ENCODE data around the gene ZSCAN20.

The ZSCAN20 gene

GRCh38 chr1:33443705-33444180 lies 28.7 kb upstream of the ZSCAN20 start:
- Histone ChIP-seq H3K9ac (ENCODE audit: low read length) (no peak overlapping the region), H3K27ac (ENCODE audit: low read depth, low read length) (no peak overlapping the region), H3K9me3 (ENCODE audit: insufficient read depth, low read length) (no peaks in the 10 kb centered on the region), H3K4me2 (ENCODE audit: low read depth, low read length, poor library complexity, severe bottlenecking) (no peak overlapping the region), H3K27me3 (ENCODE audit: low read length) (no peaks in the 10 kb centered on the region), H3K36me3 (ENCODE audit: low read length) (no peaks in the 10 kb centered on the region), H2AFZ (ENCODE audit: low read depth, low read length, severe bottlenecking) (no peak overlapping the region), H3K79me2 (ENCODE audit: insufficient read depth, low read length) (no peaks in the 10 kb centered on the region), H3K9me2 (replicated peaks; ENCODE audit: insufficient read depth, low read length) (no peaks in the 10 kb centered on the region), H4K20me1 (ENCODE audit: low read depth, low read length) (no peaks in the 10 kb centered on the region), H3K4me3 (ENCODE audit: insufficient read depth, low read length, poor library complexity, severe bottlenecking) (no peak overlapping the region), H3F3A (ENCODE audit: insufficient read depth) (no peaks in the 10 kb centered on the region)
- no peak for TF ChIP-seq EZH2phosphoT487 (conservative IDR thresholded peaks at IDR 0.05; ENCODE audit: low read length)
- TF ChIP-seq CTCF (IDR thresholded peaks at IDR 0.05; ENCODE audit: insufficient read depth, low read length, poor library complexity, severe bottlenecking), result no peak

GRCh38 chr1:33445108-33445507 lies 27.3 kb upstream of the ZSCAN20 start:
- H3K9ac ChIP-seq (ENCODE audit: low read length), result no peak overlapping the region

GRCh38 chr1:33446590-33446989 lies 25.9 kb upstream of the ZSCAN20 start:
- Histone ChIP-seq H3K79me2 (ENCODE audit: insufficient read depth, low read length) (no peaks in the 10 kb centered on the region), H3K4me2 (ENCODE audit: low read depth, low read length, poor library complexity, severe bottlenecking) (no peak overlapping the region), H3K4me3 (ENCODE audit: insufficient read depth, low read length, poor library complexity, severe bottlenecking) (no peak overlapping the region), H3K36me3 (ENCODE audit: low read length) (no peaks in the 10 kb centered on the region), H3K27me3 (ENCODE audit: low read length) (no peaks in the 10 kb centered on the region), H3K9me3 (ENCODE audit: insufficient read depth, low read length) (no peaks in the 10 kb centered on the region), H3K9me2 (replicated peaks; ENCODE audit: insufficient read depth, low read length) (no peaks in the 10 kb centered on the region), H2AFZ (ENCODE audit: low read depth, low read length, severe bottlenecking) (no peak overlapping the region), H3F3A (ENCODE audit: insufficient read depth) (no peaks in the 10 kb centered on the region), H3K9ac (ENCODE audit: low read length) (no peak overlapping the region), H3K27ac (ENCODE audit: low read depth, low read length) (no peak overlapping the region), H4K20me1 (ENCODE audit: low read depth, low read length) (no peaks in the 10 kb centered on the region)
- no peak for TF ChIP-seq EZH2phosphoT487 (conservative IDR thresholded peaks at IDR 0.05; ENCODE audit: low read length)
- no peak for TF ChIP-seq CTCF (IDR thresholded peaks at IDR 0.05; ENCODE audit: insufficient read depth, low read length, poor library complexity, severe bottlenecking)

More at GRCh38 chr1:33445108-33445507, 27.3 kb upstream of the ZSCAN20 start:
- TF ChIP-seq EZH2phosphoT487 (conservative IDR thresholded peaks at IDR 0.05; ENCODE audit: low read length), result no peak
- TF ChIP-seq CTCF (IDR thresholded peaks at IDR 0.05; ENCODE audit: insufficient read depth, low read length, poor library complexity, severe bottlenecking), result no peak
- Histone ChIP-seq H3K36me3 (ENCODE audit: low read length) (no peaks in the 10 kb centered on the region), H3F3A (ENCODE audit: insufficient read depth) (no peaks in the 10 kb centered on the region), H3K79me2 (ENCODE audit: insufficient read depth, low read length) (no peaks in the 10 kb centered on the region), H3K4me3 (ENCODE audit: insufficient read depth, low read length, poor library complexity, severe bottlenecking) (no peak overlapping the region), H3K27ac (ENCODE audit: low read depth, low read length) (no peak overlapping the region), H3K4me2 (ENCODE audit: low read depth, low read length, poor library complexity, severe bottlenecking) (no peak overlapping the region), H4K20me1 (ENCODE audit: low read depth, low read length) (no peaks in the 10 kb centered on the region), H3K9me3 (ENCODE audit: insufficient read depth, low read length) (no peaks in the 10 kb centered on the region), H3K27me3 (ENCODE audit: low read length) (no peaks in the 10 kb centered on the region), H2AFZ (ENCODE audit: low read depth, low read length, severe bottlenecking) (no peak overlapping the region), H3K9me2 (replicated peaks; ENCODE audit: insufficient read depth, low read length) (no peaks in the 10 kb centered on the region)

All from SU-DHL-6 (cell line).